ENCODE measurements around the gene SMIM29. TPM values are rescaled to one million over a fixed set of nuclear protein-coding genes. Genes with fewer than 3 reads are reported as not detected.

SMIM29 gene
- total RNA-seq, 2 donors from 2014 or later: 7.2 to 7.9 TPM

DNA sequence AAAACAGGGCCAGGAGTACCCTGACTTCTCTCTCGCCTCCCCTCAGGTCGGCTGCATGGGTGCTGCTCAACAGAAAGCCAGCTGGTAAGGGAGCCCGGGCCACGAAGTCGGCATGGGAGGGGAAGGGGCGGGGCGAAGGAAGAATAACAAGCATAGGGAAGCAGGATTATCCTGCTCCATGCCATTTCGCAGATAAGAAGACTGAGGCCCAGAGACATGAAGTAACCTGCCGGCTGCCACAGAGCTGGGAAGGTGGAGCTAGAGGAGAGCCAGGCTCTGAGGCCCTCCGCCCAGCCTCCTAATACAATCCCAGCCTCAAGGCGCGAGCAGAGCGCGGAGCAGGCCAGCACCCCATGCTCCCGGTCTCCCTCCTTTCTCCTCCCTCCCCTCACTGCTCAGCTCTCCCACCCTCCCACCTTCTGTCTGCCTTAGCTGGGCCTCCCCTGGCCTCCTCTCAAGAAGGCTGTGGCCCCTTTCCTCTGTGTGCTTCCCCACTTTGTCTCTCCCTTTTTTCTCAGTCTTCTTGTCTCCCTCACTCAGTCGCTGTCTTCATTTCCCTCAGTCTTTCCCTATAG lies 25.3 kb downstream of the SMIM29 start:
- peaks cover 31% of the 10 kb centered on the region for H3K4me1 Mint-ChIP-seq
- WGBS, 2 experiments (ENCODE audit: insufficient coverage in 1 of 2, insufficient read length in 1 of 2): 23 to 24% methylated on average over 8 to 16 of the region's 16 CpGs
- H3K27ac Mint-ChIP-seq: peak overlapping the region; percentile 89
- H3K27me3 Mint-ChIP-seq (ENCODE audit: insufficient read depth): no peaks in the 10 kb centered on the region
- H3K4me3 Mint-ChIP-seq: peak overlapping the region; percentile 47
- no peak for TF ChIP-seq CTCF (conservative IDR thresholded peaks at IDR 0.05)
- peaks cover 12% of the 10 kb centered on the region for H3K4me1 ChIP-seq (ENCODE audit: control insufficient read depth, insufficient read depth, low read length)
- H3K27ac ChIP-seq (ENCODE audit: low read depth, low read length): peak overlapping the region; percentile 26
- H3K9me3 ChIP-seq (ENCODE audit: control insufficient read depth, low read length): no peaks in the 10 kb centered on the region
- H3K36me3 ChIP-seq (ENCODE audit: control insufficient read depth, insufficient read depth, low read length): no peaks in the 10 kb centered on the region
- no peaks in the 10 kb centered on the region for H3K9me3 Mint-ChIP-seq
- H3K9ac ChIP-seq (ENCODE audit: extremely low read depth, low read length, poor library complexity, severe bottlenecking): no peak overlapping the region
- H3K27me3 ChIP-seq (ENCODE audit: control insufficient read depth, insufficient read depth, low read length, poor library complexity, severe bottlenecking): no peaks in the 10 kb centered on the region
- DNase-seq: no peak
- no peaks in the 10 kb centered on the region for H3K36me3 Mint-ChIP-seq (ENCODE audit: low read depth)
- peak overlapping the region; percentile 69 for H3K4me3 ChIP-seq (ENCODE audit: low read length)

DNA sequence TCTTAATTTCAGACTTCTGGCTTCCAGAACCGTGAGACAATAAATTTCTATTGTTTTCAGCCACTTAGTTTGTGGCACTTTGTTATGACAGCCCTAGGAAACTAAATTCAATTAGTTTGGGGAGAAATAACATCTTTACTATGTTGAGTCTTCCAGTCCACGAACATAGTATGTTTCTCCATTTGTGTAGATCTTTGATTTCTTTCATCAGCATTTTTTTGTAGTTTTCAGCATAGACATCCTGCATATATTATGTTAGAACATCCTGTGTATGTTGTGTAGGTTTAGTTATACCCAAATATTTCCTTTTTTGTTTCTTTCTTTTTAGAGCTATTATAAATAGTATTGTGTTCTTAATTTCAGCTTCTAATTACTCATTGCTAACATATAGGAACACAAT lies 30.1 kb downstream of the SMIM29 start:
- no peak for DNase-seq
- no peak overlapping the region for H3K27ac Mint-ChIP-seq
- no peaks in the 10 kb centered on the region for H3K9me3 Mint-ChIP-seq
- WGBS, 2 experiments (ENCODE audit: insufficient coverage in 1 of 2, insufficient read length in 1 of 2): 93 to 95% methylated on average over 2 of the region's 2 CpGs
- Histone ChIP-seq H3K36me3 (ENCODE audit: control insufficient read depth, insufficient read depth, low read length) (no peaks in the 10 kb centered on the region), H3K4me1 (ENCODE audit: control insufficient read depth, insufficient read depth, low read length) (no peaks in the 10 kb centered on the region), H3K27ac (ENCODE audit: low read depth, low read length) (no peak overlapping the region), H3K9me3 (ENCODE audit: control insufficient read depth, low read length) (no peaks in the 10 kb centered on the region), H3K9ac (ENCODE audit: extremely low read depth, low read length, poor library complexity, severe bottlenecking) (no peak overlapping the region), H3K27me3 (ENCODE audit: control insufficient read depth, insufficient read depth, low read length, poor library complexity, severe bottlenecking) (no peaks in the 10 kb centered on the region), H3K4me3 (ENCODE audit: low read length) (no peak overlapping the region)
- no peaks in the 10 kb centered on the region for H3K27me3 Mint-ChIP-seq (ENCODE audit: insufficient read depth)
- TF ChIP-seq CTCF (conservative IDR thresholded peaks at IDR 0.05): no peak
- H3K4me1 Mint-ChIP-seq: peaks cover 6% of the 10 kb centered on the region
- no peak overlapping the region for H3K4me3 Mint-ChIP-seq
- H3K36me3 Mint-ChIP-seq (ENCODE audit: low read depth): no peaks in the 10 kb centered on the region

DNA sequence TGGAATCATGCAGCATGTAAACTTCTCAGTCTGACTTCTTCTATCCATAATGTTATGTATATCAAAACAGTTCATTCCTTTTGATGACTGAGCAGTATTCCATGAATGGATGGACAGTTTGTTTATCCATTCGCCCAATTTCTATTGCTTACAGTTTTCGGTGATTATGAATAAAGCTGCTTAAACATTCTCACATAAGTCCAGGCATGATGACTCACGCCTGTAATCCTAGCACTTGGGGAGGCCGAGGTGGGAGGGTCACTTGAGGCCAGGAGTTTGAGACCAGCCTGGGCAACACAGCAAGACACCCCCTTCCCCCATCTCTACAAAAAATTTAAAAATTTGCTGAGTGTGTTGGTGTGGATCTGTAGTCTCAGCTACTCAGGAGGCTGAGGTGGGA lies 35.0 kb downstream of the SMIM29 start:
- Mint-ChIP-seq H3K27ac (no peak overlapping the region), H3K4me1 (no peaks in the 10 kb centered on the region), H3K9me3 (no peaks in the 10 kb centered on the region), H3K4me3 (no peak overlapping the region), H3K36me3 (ENCODE audit: low read depth) (no peaks in the 10 kb centered on the region), H3K27me3 (ENCODE audit: insufficient read depth) (no peaks in the 10 kb centered on the region)
- Histone ChIP-seq H3K27me3 (ENCODE audit: control insufficient read depth, insufficient read depth, low read length, poor library complexity, severe bottlenecking) (no peaks in the 10 kb centered on the region), H3K4me3 (ENCODE audit: low read length) (no peak overlapping the region), H3K9ac (ENCODE audit: extremely low read depth, low read length, poor library complexity, severe bottlenecking) (no peak overlapping the region), H3K27ac (ENCODE audit: low read depth, low read length) (no peak overlapping the region), H3K9me3 (ENCODE audit: control insufficient read depth, low read length) (no peaks in the 10 kb centered on the region), H3K36me3 (ENCODE audit: control insufficient read depth, insufficient read depth, low read length) (no peaks in the 10 kb centered on the region), H3K4me1 (ENCODE audit: control insufficient read depth, insufficient read depth, low read length) (no peaks in the 10 kb centered on the region)
- DNase-seq: no peak
- WGBS, 2 experiments (ENCODE audit: insufficient coverage in 1 of 2, insufficient read length in 1 of 2): 87 to 93% methylated on average over 2 to 4 of the region's 4 CpGs
- no peak for TF ChIP-seq CTCF (conservative IDR thresholded peaks at IDR 0.05)
